Gastrocnemius medialis (tissue), 4 donors: ENCODE measurements around the gene TXNDC11.

Source experiments
- POLR2A ChIP-seq, 2 donors: fragments of 450-650 bp; IDR thresholded peaks; one replicate each; pipeline ENCODE4 v1.6.1; 2017; ENCODE audit warnings: antibody characterized with exemption in 2 of 2, mild to moderate bottlenecking in 2 of 2, moderate library complexity in 2 of 2
- TF ChIP-seq, protein P1 (sequence below), 5 experiments: fragments of 450-650 bp in 3 of 5; fragments of 200-600 bp in 2 of 5; sonication (generic) in 2 of 5; IDR thresholded peaks in 4 of 5; conservative IDR thresholded peaks in 1 of 5; 1 replicate in 4 of 5; 2 replicates in 1 of 5; pipeline ENCODE4 v1.5.1; 2016 to 2019; ENCODE audit warnings: antibody characterized with exemption in 5 of 5, mild to moderate bottlenecking in 3 of 5, moderate library complexity in 3 of 5

DNA sequence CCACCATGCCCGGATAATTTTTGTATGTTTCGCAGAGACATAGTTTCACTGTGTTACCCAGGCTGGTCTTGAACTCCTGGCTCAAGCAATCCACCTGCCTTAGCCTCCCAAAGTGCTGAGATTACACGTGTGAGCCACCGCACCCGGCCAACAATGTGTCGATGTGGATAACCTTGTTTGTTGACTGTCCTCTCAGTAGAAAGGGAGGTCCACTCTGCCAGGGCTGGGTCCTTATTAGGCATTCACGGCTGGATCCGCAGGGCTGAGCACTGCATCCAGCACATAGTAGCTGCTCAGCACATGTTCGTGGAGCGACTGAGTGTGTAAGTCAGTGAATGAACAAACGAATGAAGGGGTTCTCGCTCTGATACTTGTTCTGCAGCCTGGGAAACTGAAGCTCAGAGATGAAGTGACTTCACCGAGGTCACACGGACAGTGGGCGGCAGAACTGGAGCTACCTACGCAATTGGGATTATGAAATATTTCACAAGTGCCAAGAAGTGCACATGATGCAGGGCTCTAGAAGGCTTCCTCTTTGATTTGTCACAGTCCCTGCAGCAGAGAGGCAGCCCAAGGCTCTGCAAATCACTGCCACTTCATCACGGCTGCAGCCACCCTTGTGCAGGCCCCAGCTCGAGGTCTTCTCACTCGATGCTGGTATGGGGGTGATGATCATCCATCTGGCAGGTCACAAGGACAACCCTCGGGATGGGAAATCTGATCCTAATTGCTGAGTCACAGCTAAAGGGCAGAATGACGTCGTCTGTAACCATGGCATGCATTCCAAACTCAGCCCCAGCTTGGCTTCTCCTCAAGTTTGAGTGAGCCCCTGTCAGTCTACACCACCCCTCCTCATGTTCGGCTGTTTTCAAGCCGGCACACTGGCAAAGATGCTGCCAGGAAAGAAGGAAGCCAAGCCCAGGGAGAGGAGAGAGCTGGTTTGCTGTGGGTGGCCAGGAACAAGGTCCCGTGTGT lies 102.4 kb downstream of the TXNDC11 start:
- TF ChIP-seq, protein P1, sequence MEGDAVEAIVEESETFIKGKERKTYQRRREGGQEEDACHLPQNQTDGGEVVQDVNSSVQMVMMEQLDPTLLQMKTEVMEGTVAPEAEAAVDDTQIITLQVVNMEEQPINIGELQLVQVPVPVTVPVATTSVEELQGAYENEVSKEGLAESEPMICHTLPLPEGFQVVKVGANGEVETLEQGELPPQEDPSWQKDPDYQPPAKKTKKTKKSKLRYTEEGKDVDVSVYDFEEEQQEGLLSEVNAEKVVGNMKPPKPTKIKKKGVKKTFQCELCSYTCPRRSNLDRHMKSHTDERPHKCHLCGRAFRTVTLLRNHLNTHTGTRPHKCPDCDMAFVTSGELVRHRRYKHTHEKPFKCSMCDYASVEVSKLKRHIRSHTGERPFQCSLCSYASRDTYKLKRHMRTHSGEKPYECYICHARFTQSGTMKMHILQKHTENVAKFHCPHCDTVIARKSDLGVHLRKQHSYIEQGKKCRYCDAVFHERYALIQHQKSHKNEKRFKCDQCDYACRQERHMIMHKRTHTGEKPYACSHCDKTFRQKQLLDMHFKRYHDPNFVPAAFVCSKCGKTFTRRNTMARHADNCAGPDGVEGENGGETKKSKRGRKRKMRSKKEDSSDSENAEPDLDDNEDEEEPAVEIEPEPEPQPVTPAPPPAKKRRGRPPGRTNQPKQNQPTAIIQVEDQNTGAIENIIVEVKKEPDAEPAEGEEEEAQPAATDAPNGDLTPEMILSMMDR (IDR thresholded peaks at IDR 0.05 in 4 of 5, conservative IDR thresholded peaks at IDR 0.05 in 1 of 5) = peak in 1 of 5 experiments; percentile 25
- peak; percentile 73 to 82 for TF ChIP-seq POLR2A (IDR thresholded peaks at IDR 0.05)
